SKM-1 treated with dmso at 0.1 percent for 144 hours (cell line): ENCODE measurements around the gene UBQLN4.
"Not testable (repeated sequence)": the region's sequence is repeated elsewhere in the genome, so short reads cannot be mapped to it uniquely, and the experiment has no call there.

ENCODE experiments used
- DNase-seq: peaks from one replicate; lab custom pipeline; 2025; ENCODE audit not compliant: unreplicated experiment; lab: John Stamatoyannopoulos, UW

UBQLN4 gene

DNA sequence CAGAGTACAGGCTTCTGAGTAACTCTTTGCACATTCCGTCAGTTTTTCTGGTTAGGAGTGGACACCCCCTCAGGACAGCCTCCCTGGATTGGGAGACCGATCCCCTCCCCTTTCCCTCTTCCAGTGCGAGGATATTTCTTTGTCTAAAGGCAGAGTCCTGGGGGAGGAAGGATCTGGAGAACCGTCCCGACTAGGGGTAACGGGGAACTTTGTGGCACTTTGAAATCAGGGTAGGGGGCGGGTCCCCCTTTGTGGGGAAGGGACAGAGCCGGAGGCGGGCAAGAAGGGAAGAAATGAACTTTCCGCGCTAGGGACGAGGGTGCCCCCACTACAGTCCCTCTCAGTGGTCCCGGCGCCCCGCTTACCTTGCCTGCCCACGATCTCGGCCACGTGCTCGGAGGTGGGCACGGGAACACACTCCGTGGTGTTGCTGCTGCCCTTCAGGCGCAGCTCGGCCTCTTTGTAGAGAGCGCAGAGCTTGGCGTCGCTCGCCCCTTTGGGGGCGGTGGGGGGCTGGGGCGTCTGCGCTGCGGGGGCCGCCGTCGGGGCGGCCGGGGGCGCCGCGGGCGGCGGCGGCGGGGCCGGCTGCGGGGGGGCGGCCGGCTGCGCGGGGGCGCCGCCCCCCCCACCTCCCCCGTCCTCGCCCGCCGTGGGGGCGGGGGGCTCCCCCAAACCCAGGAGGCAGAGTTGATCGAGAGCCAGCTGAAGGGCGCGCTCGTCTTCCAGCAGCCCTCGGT lies 27.8 kb upstream of the UBQLN4 start:
- no peak for DNase-seq

DNA sequence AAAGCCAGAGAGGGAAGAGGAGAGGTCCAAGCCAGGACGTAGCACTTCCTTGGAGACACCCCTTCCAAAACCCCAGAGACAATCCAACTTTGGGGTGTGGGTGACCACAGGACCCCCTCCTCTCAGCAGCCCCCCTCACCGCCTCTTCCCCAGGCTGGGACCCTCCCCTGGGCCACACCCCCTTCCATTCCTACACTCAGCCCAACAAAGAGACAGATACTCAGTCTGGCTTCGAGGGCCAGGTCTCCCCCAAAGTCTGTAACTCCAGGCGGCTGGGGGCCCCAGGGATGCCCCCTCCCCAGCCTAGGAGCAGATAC lies 27.2 kb upstream of the UBQLN4 start:
- no peak for DNase-seq

DNA sequence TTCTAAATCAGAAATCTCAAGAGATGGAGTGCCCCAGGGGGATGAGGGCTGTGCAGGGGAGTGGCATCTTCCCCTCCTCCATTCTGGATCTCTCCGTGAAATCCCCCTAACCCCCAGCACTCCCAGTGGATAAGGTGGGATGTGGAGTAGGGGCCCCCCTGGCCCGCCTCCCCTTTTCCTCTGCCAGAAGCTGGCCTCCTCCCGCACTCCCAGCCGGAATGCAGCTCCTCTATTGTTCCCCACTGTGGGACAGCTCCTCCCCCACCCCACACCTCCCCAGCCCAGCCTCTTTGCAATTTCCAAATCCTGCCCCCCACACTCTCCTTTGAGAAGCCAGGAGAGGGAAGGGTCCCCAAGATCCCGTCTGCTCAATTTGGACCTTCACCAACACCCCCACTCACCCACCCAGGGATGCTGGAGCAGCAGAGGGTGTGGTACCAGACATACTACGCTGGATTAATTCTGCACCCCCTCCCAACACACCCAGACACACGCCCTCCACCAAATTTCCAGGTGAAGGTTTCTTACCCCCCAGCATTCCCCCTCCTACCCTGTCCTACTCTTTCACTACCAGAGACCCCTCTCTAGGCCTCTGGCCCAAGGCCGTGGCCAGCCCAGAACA lies 26.8 kb upstream of the UBQLN4 start:
- no peak for DNase-seq

DNA sequence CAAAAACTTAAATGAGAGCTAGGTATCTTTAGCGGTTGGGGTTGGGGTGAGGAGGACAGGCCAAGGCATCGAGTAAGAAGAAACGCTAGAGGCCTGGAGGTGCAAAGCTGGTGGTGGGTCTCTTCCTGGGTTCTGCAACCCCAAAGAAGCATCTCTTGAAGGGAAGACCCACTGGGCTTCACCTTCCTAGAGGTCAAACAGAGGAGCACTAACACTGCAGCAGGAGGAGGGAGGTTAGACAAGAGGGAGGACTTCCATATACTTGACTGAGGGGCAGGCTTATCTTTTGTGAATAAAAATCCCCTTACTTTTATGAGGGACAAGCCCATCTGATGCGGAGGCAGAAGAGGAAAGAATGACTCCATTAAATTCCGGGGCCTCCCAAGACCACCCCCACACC lies 26.2 kb upstream of the UBQLN4 start:
- DNase-seq: no peak

DNA sequence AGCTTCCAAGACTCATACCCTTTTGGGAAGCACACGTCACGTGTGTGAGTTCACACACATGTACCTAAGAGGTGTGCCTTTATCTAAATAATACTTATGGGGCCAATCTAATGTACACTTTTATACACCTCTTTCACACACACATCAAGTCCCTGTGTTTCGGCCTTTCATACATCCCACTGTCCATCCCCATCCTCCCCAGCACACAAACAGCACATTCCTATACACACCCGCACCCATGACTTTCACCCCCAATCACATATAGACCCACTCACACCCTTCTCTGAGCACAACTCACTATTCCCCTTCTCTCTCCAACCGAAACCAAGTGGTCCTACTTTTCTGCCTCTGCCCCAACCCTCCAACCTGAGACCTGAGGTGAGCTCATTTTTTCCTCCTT lies 25.1 kb upstream of the UBQLN4 start:
- no peak for DNase-seq

DNA sequence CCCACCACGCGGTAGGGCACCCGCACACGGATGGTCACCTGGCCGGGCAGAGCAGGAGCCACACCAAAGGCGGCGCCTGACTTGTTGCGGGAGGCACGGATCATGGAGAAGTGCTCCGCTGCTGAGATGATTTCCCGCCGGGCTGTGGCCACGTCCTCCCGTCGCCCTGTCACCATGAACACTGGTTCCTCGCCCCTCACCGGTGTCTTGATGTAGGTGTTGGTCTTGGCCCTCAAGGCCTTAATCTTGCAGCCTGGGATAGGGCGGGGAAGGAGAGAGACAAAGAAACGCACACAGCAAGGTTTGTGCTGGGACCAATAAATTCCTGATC lies 23.8 kb upstream of the UBQLN4 start:
- no peak for DNase-seq

DNA sequence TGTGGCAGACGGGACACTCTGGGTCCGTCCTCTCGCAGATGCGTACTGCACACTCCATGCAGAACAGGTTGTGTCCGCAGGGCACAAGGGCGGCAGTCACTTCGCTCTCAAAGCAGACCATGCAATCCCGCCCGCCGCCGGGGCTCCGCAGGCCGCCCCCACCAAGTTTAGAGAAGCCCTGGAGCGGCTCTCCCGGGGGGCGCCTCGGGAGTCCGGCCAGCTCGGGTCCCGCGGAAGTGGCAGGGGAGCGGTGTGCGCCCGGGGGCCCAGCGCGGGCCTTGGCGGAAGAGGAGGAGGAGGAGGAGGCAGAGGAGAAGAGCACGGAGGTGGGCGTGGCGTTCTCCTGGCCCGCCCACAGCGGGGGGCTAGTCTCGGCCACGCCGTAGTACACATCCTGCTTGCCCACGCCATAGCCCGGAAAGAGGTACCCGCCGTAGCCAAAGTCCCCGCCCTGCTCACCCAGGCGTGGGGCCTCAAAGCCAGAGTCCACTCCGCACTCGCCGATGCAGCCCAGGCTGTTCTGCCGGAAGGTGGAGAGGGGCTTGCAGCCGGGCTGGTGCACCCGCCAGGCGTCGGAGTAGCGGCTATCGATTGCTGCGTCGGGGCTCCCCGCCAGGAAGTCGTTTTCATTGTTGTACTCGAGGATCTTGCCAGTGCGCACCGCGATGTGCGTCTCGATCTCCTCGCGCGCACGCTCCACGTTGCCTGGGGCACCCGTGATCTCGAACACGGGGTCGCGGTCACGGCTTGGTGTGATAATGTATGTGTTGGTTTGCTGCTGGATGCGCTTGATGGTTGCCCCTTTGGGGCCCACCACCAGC lies 23.2 kb upstream of the UBQLN4 start:
- no peak for DNase-seq

DNA sequence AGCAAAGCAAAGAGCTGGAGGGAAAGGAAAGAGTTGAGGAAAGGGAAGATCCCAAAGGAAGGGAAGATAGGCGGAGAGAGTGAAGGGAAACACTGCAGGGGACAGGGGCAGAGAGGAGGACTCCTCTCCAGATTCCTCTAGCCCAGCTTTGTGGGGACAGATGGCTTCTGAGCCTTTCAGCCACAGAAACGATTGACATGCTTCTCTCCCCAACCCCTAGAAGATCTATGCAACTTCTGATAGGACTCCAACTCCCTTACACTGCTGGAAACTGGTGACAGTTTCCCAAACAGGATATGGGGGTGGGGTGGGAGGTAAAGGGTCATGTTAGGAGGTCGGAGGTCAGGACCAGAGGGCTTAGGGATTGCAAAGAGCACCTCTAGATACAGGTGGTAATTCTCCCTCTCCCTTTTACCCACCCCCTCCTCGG lies 22.2 kb upstream of the UBQLN4 start:
- DNase-seq: no peak

GRCh38 chr1:156075162-156075561 lies 21.6 kb upstream of the UBQLN4 start:
- no peak for DNase-seq

GRCh38 chr1:156074661-156075060 lies 21.1 kb upstream of the UBQLN4 start:
- DNase-seq: no peak

- no peak for DNase-seq
Measured at GRCh38 chr1:156073740-156074139, 20.1 kb upstream of the UBQLN4 start.

GRCh38 chr1:156073110-156073687 lies 19.6 kb upstream of the UBQLN4 start:
- no peak for DNase-seq

DNA sequence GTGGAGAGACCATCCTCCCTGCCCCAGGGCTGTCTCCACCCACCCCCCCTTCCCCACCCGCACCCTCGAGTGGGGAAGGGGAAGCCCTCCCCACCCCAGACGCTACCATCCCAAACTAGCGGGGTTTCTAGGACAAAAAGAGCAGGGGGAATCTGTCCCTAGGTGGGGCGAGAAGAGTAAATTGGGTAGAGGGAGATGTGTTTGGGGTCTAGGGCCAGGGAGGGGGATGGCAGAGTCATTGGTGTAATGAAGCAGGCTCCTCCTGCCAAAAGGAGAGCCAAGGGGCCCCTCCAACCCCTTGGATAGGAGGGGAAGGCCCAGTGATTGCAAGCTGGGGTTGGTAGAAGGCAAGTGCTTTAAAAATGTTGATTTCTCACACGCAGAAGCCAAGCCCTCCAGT lies 18.7 kb upstream of the UBQLN4 start:
- no peak for DNase-seq

DNA sequence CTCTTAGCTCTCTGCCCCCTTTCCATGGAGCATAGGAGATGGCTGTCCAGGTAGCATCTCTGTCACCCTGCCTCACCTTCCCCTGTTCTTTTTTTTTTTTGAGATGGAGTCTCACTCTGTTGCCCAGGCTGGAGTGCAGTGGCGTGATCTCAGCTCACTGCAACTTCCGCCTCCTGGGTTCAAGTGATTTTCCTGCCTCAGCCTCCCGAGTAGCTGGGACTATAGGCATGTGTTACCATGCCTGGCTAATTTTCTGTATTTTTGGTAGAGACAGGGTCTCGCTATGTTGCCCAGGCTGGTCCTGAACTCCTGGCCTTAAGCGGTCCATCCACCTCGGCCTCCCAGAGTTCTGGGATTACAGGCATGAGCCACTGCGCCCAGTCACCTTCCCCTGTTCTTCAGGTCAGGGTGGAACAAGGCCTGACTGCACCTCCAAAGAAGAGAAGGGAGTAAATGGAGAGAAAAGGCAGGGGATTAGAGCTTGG lies 17.8 kb upstream of the UBQLN4 start:
- DNase-seq: not testable (repeated sequence)

- DNase-seq: no peak
Measured at GRCh38 chr1:156070548-156070947, 16.9 kb upstream of the UBQLN4 start.

- DNase-seq: no peak
Measured at GRCh38 chr1:156069490-156070455, 16.2 kb upstream of the UBQLN4 start.

- no peak for DNase-seq
Measured at GRCh38 chr1:156067262-156067661, 13.7 kb upstream of the UBQLN4 start.

DNA sequence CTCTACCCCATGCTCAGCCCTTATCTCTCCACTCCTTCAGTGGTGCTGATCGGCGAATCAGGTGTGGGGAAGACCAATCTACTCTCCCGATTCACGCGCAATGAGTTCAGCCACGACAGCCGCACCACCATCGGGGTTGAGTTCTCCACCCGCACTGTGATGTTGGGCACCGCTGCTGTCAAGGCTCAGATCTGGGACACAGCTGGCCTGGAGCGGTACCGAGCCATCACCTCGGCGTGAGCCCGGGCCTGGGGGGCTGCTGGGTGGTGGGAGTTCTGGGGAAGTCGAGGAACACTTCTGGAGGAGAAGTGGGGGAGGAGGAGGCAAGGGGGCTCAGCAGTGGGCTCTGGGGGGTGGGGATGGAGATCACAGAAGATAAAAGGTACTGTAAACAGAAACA lies 12.3 kb upstream of the UBQLN4 start:
- no peak for DNase-seq

- DNase-seq: no peak
Measured at GRCh38 chr1:156065212-156065611, 11.6 kb upstream of the UBQLN4 start.

DNA sequence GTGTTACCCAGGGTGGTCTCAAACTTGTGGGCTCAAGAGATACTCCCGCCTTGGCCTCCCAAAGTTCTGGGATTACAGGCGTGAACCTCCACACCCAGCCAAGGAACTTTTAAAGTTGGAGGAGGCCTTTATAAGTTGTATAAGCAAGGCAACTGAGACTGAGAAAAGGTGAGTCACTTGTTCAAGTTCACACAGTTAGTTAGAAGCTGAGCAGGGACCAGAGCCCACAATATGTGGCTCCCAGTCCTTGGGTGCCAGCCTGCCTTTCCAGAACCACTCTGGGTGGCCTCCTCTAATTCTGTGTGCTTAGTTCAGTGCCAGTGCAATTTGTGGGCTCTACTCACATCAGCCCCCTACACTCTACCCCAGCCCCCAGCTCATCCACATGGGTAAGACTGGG lies 11.0 kb upstream of the UBQLN4 start:
- no peak for DNase-seq

GRCh38 chr1:156063997-156064285 lies 10.3 kb upstream of the UBQLN4 start:
- no peak for DNase-seq
